Fibroblast of lung (primary cell): ENCODE measurements around the gene RCSD1. TPM values are rescaled to one million over a fixed set of nuclear protein-coding genes. Genes with fewer than 3 reads are reported as not detected.

Experiments
- DNase-seq, 2 donors: peaks; one replicate each; pipeline versions ENCODE4 v3.0.0 to v3.0.0-alpha.2; 2010; ENCODE audit warnings: low read depth in 2 of 2
- H2AFZ ChIP-seq: 2 replicates; pipeline ENCODE4 v1.5.1; 2012; ENCODE audit warnings: low read length, control low read depth, inconsistent platforms
- H3K27ac ChIP-seq: 2 replicates; pipeline ENCODE4 v1.5.1; 2011; ENCODE audit warnings: low read length, control low read depth; ENCODE audit not compliant: insufficient read depth
- H3K27me3 ChIP-seq: 2 replicates; pipeline ENCODE4 v1.5.1; 2011; ENCODE audit warnings: mild to moderate bottlenecking, low read length; ENCODE audit not compliant: control insufficient read depth, insufficient read depth
- H3K36me3 ChIP-seq: 2 replicates; pipeline ENCODE4 v1.5.1; 2011; ENCODE audit warnings: low read length; ENCODE audit not compliant: control insufficient read depth, insufficient read depth
- H3K4me1 ChIP-seq: 2 replicates; pipeline ENCODE4 v1.5.1; 2011; ENCODE audit warnings: low read length; ENCODE audit not compliant: control insufficient read depth, insufficient read depth; ENCODE audit errors: extremely low read depth
- H3K4me2 ChIP-seq: 2 replicates; pipeline ENCODE4 v1.5.1; 2011; ENCODE audit warnings: low read length, control low read depth; ENCODE audit not compliant: insufficient read depth; ENCODE audit errors: extremely low read depth
- H3K4me3 ChIP-seq, 4 experiments: fragments of 200-600 bp in 1 of 4; sonication (generic) in 1 of 4; replicated peaks in 1 of 4; 2 replicates each; pipeline ENCODE4 v1.5.1; 2011 to 2016; ENCODE audit warnings: low read length in 4 of 4, low read depth in 3 of 4, mild to moderate bottlenecking in 3 of 4, control low read depth in 2 of 4, inconsistent platforms in 1 of 4, mixed read lengths in 1 of 4; ENCODE audit not compliant: insufficient read depth in 1 of 4; ENCODE audit errors: control extremely low read depth in 1 of 4
- H3K79me2 ChIP-seq: 2 replicates; pipeline ENCODE4 v1.5.1; 2012; ENCODE audit warnings: mild to moderate bottlenecking, low read length, inconsistent platforms; ENCODE audit not compliant: control insufficient read depth, insufficient read depth
- H3K9ac ChIP-seq: 2 replicates; pipeline ENCODE4 v1.5.1; 2011; ENCODE audit warnings: mild to moderate bottlenecking, low read length, control low read depth; ENCODE audit not compliant: insufficient read depth
- H3K9me3 ChIP-seq: 2 replicates; pipeline ENCODE4 v1.5.1; 2012; ENCODE audit warnings: low read depth, low read length; ENCODE audit not compliant: control insufficient read depth, insufficient read depth
- H4K20me1 ChIP-seq: 2 replicates; pipeline ENCODE4 v1.5.1; 2011; ENCODE audit warnings: low read length; ENCODE audit not compliant: control insufficient read depth, insufficient read depth; ENCODE audit errors: extremely low read depth
- CTCF ChIP-seq, 2 donors: IDR thresholded peaks in 1 of 2; conservative IDR thresholded peaks in 1 of 2; 1 replicate in 1 of 2; 2 replicates in 1 of 2; pipeline ENCODE4 v1.5.1; 2011 to 2012; ENCODE audit warnings: low read length in 2 of 2, control low read depth in 1 of 2, inconsistent platforms in 1 of 2, low read depth in 1 of 2, mild to moderate bottlenecking in 1 of 2
- EZH2 ChIP-seq: IDR thresholded peaks from 2 replicates; pipeline ENCODE4 v1.5.1; 2012; ENCODE audit warnings: low read length, control low read depth, mild to moderate bottlenecking; ENCODE audit errors: missing control alignments
- polyA plus RNA-seq, 2 donors: library from polyadenylated mRNA; depleted of rRNA in 1 of 2; stranded (reverse) in 1 of 2; unstranded in 1 of 2; fragments of >200 nt; gene quantifications; 2 replicates each; pipeline ENCODE4 v1.2.1, GENCODE V29; 2011 to 2012; ENCODE audit warnings: missing spikeins in 1 of 2
- total RNA-seq: library from RNA; depleted of rRNA; stranded (reverse); fragments of >200 nt; gene quantifications from 2 replicates; pipeline ENCODE4 v1.2.1, GENCODE V29; 2014

Gene RCSD1
- total and polyA plus RNA-seq, 2 donors (not counting 1 experiment from before 2014, with no cell fraction given), result under 0.01 to 4.1 TPM

GRCh38 chr1:167602840-167603239 lies 27.2 kb upstream of the RCSD1 start:
- DNase-seq, result no peak
- Histone ChIP-seq H3K36me3 (no peaks in the 10 kb centered on the region), H3K4me1 (no peaks in the 10 kb centered on the region), H3K4me2 (no peak overlapping the region), H2AFZ (no peak overlapping the region), H3K27me3 (no peaks in the 10 kb centered on the region), H4K20me1 (no peaks in the 10 kb centered on the region), H3K27ac (no peak overlapping the region), H3K79me2 (no peaks in the 10 kb centered on the region), H3K9ac (no peak overlapping the region), H3K9me3 (no peaks in the 10 kb centered on the region), H3K4me3 (no peak overlapping the region)
- TF ChIP-seq CTCF (conservative IDR thresholded peaks at IDR 0.05 in 1 of 2, IDR thresholded peaks at IDR 0.05 in 1 of 2; ENCODE audit: low read depth in 1 of 2, low read length in 2 of 2), result no peak

GRCh38 chr1:167605576-167605975 lies 24.5 kb upstream of the RCSD1 start:
- H3K9ac ChIP-seq, result no peak overlapping the region
- H3K4me1 ChIP-seq, result no peaks in the 10 kb centered on the region
- no peaks in the 10 kb centered on the region for H3K27me3 ChIP-seq
- no peak overlapping the region for H3K4me3 ChIP-seq
- H4K20me1 ChIP-seq, result no peaks in the 10 kb centered on the region
- no peak overlapping the region for H3K4me2 ChIP-seq
- no peaks in the 10 kb centered on the region for H3K79me2 ChIP-seq
- no peaks in the 10 kb centered on the region for H3K9me3 ChIP-seq
- no peak overlapping the region for H2AFZ ChIP-seq
- DNase-seq, result no peak
- no peak overlapping the region for H3K27ac ChIP-seq
- no peaks in the 10 kb centered on the region for H3K36me3 ChIP-seq
- TF ChIP-seq EZH2 (no peak), CTCF (conservative IDR thresholded peaks at IDR 0.05 in 1 of 2, IDR thresholded peaks at IDR 0.05 in 1 of 2; ENCODE audit: low read depth in 1 of 2, low read length in 2 of 2) (no peak)

- Histone ChIP-seq H3K27me3 (no peaks in the 10 kb centered on the region), H3K4me3 (no peak overlapping the region), H3K79me2 (no peaks in the 10 kb centered on the region), H3K27ac (no peak overlapping the region), H3K4me2 (no peak overlapping the region), H3K36me3 (no peaks in the 10 kb centered on the region), H4K20me1 (no peaks in the 10 kb centered on the region), H2AFZ (no peak overlapping the region), H3K9me3 (no peaks in the 10 kb centered on the region), H3K9ac (no peak overlapping the region), H3K4me1 (no peaks in the 10 kb centered on the region)
- no peak for TF ChIP-seq CTCF (conservative IDR thresholded peaks at IDR 0.05 in 1 of 2, IDR thresholded peaks at IDR 0.05 in 1 of 2; ENCODE audit: low read depth in 1 of 2, low read length in 2 of 2)
- no peak for TF ChIP-seq EZH2
- DNase-seq, result no peak
These were observed 18.0 kb upstream of the RCSD1 start for GRCh38 chr1:167611983-167612382.
